Activated CD8-positive, alpha-beta T cell treated with anti-CD3 and anti-CD28 coated beads for 36 hours (primary cell): ENCODE data around the gene NUDCD3. TPM values are rescaled to one million over a fixed set of nuclear protein-coding genes. Genes with fewer than 3 reads are reported as not detected.
A peak's percentile ranks its signal among the peaks of the same experiment; 100 is the strongest.

Experiments used
- ATAC-seq: fragments of 200-7000 bp; cut with Tn5 transposase; one replicate; pipeline ENCODE4 v1.10.0; 2021; ENCODE audit warnings: mild to moderate bottlenecking, moderate library complexity
- CTCF ChIA-PET: fragments of 350-600 bp; sonication (Branson Sonifier 250); formaldehyde crosslinking; loops from one replicate; lab custom pipeline; 2021; ENCODE audit warnings: antibody characterized with exemption; lab: Charles Lee
- POLR2A ChIA-PET: fragments of 350-600 bp; sonication (Branson Sonifier 250); formaldehyde crosslinking; loops from one replicate; lab custom pipeline; 2021; ENCODE audit warnings: antibody characterized with exemption; lab: Charles Lee
- DNase-seq: peaks from one replicate; pipeline ENCODE4 v3.0.0-alpha.2; 2020
- H3K27ac Mint-ChIP-seq: one replicate; pipeline ENCODE4 v1.8.0; 2021; ENCODE audit warnings: mild to moderate bottlenecking, mixed read lengths
- H3K27me3 Mint-ChIP-seq: one replicate; pipeline ENCODE4 v1.8.0; 2021; ENCODE audit warnings: mixed read lengths
- H3K36me3 Mint-ChIP-seq: one replicate; pipeline ENCODE4 v1.8.0; 2021; ENCODE audit warnings: low read depth, mixed read lengths
- H3K4me1 Mint-ChIP-seq: one replicate; pipeline ENCODE4 v1.8.0; 2021; ENCODE audit warnings: low read depth, mixed read lengths
- H3K4me3 Mint-ChIP-seq: one replicate; pipeline ENCODE4 v1.8.0; 2021; ENCODE audit warnings: mild to moderate bottlenecking, moderate library complexity, mixed read lengths
- H3K9me3 Mint-ChIP-seq: one replicate; pipeline ENCODE4 v1.8.0; 2021; ENCODE audit warnings: mixed read lengths
- CTCF ChIP-seq: fragments of 200-600 bp; IDR thresholded peaks from one replicate; pipeline ENCODE4 v1.8.0; 2022; ENCODE audit warnings: antibody characterized with exemption, mild to moderate bottlenecking
- intact Hi-C: fragments of 100-400 bp; cut with micrococcal nuclease; formaldehyde crosslinking; loops from one replicate; pipeline ENCODE4 v1.10.0; 2022
- total RNA-seq, 2 experiments: library from RNA; stranded (reverse); gene quantifications; one replicate each; pipeline ENCODE4 v1.2.3, GENCODE V29; 2021

Gene NUDCD3
- total RNA-seq, 2 experiments from 2014 or later, result 102 to 107 TPM

- intact Hi-C loops, result loop anchor here (5.0 kb wide), 1 partner anchor 153 kb away; no protein-coding TSS in a partner anchor
- Mint-ChIP-seq H3K4me1 (peaks cover 68% of the 10 kb centered on the region), H3K27ac (no peak overlapping the region)
These were observed 5.8 kb downstream of the NUDCD3 start for GRCh38 chr7:44484482-44485313.

GRCh38 chr7:44482502-44483485 lies 7.7 kb downstream of the NUDCD3 start:
- no peak overlapping the region for H3K27ac Mint-ChIP-seq
- H3K4me3 Mint-ChIP-seq, result no peak overlapping the region
- peaks cover 55% of the 10 kb centered on the region for H3K4me1 Mint-ChIP-seq
- DNase-seq (no peak), ATAC-seq (no peak)
- H3K27me3 Mint-ChIP-seq, result no peaks in the 10 kb centered on the region
- peaks cover 18% of the 10 kb centered on the region for H3K9me3 Mint-ChIP-seq
- peaks cover 69% of the 10 kb centered on the region for H3K36me3 Mint-ChIP-seq
- POLR2A ChIA-PET, result interaction anchor here (0.6 kb wide), 1 partner anchor 8 kb away, joined by 3 read pairs; no protein-coding TSS in a partner anchor
- CTCF ChIA-PET, result interaction anchor here (0.6 to 1.4 kb wide), 4 partner anchors 10 to 75 kb away, joined by 3 to 4 read pairs (median 3); no protein-coding TSS in a partner anchor
- TF ChIP-seq CTCF, result no peak
- intact Hi-C loops, result no loop called here

More at GRCh38 chr7:44484482-44485313, 5.8 kb downstream of the NUDCD3 start:
- Mint-ChIP-seq H3K4me3 (no peak overlapping the region), H3K9me3 (peaks cover 16% of the 10 kb centered on the region), H3K27me3 (no peaks in the 10 kb centered on the region), H3K36me3 (peaks cover 66% of the 10 kb centered on the region)
- ChIA-PET CTCF (interaction anchor here (1.1 kb wide), 1 partner anchor 80 kb away, joined by 5 read pairs; no protein-coding TSS in a partner anchor), POLR2A (interaction anchor here (0.8 kb wide), 1 partner anchor 139 kb away, joined by 3 read pairs; no protein-coding TSS in a partner anchor)
- no peak for ATAC-seq
- DNase-seq, result no peak
- TF ChIP-seq CTCF, result no peak

- no peak for TF ChIP-seq CTCF
- POLR2A ChIA-PET, result interaction anchor here (0.6 kb wide), 2 partner anchors 129 to 264 kb away, joined by 3 to 4 read pairs; no protein-coding TSS in a partner anchor
- Mint-ChIP-seq H3K4me3 (no peak overlapping the region), H3K9me3 (peaks cover 8% of the 10 kb centered on the region), H3K27me3 (no peaks in the 10 kb centered on the region), H3K27ac (no peak overlapping the region), H3K36me3 (peaks cover 65% of the 10 kb centered on the region), H3K4me1 (peaks cover 38% of the 10 kb centered on the region)
- DNase-seq (no peak), ATAC-seq (no peak)
- intact Hi-C loops, result loop anchor here (5.0 kb wide), 2 partner anchors 126 to 231 kb away; no protein-coding TSS in a partner anchor
- CTCF ChIA-PET, result interaction anchor here (0.6 to 1.7 kb wide), 12 partner anchors 9 to 459 kb away, joined by 3 to 6 read pairs (median 4); partner anchors contain the start of gene NUDCD3
These were observed 12.5 kb downstream of the NUDCD3 start for GRCh38 chr7:44477938-44478337.

- peaks cover 58% of the 10 kb centered on the region for H3K36me3 Mint-ChIP-seq
- TF ChIP-seq CTCF, result peak; percentile 92
- CTCF ChIA-PET, result interaction anchor here (0.6 to 1.7 kb wide), 11 partner anchors 9 to 236 kb away, joined by 3 to 6 read pairs (median 4); partner anchors contain the start of gene NUDCD3
- DNase-seq (peak; percentile 73), ATAC-seq (peak; percentile 99)
- H3K9me3 Mint-ChIP-seq, result peaks cover 2% of the 10 kb centered on the region
- no peaks in the 10 kb centered on the region for H3K27me3 Mint-ChIP-seq
- intact Hi-C loops, result loop anchor here (5.0 kb wide), 2 partner anchors 125 to 230 kb away; no protein-coding TSS in a partner anchor
- H3K4me3 Mint-ChIP-seq, result no peak overlapping the region
- H3K4me1 Mint-ChIP-seq, result peaks cover 33% of the 10 kb centered on the region
- peak overlapping the region; percentile 4 for H3K27ac Mint-ChIP-seq
- POLR2A ChIA-PET, result no interaction called here
These were observed 13.2 kb downstream of the NUDCD3 start for GRCh38 chr7:44477063-44477830.
